H9 (cell line): ENCODE data around the gene C16orf78. TPM values are rescaled to one million over a fixed set of nuclear protein-coding genes. Genes with fewer than 3 reads are reported as not detected.

Experiments used
- DNase-seq: peaks from one replicate; pipeline ENCODE4 v3.0.0-alpha.2; 2017
- H2AFZ ChIP-seq: one replicate; pipeline ENCODE4 v1.6.1; 2013; ENCODE audit warnings: mild to moderate bottlenecking, low read length, control low read depth, moderate library complexity
- H2AK5ac ChIP-seq: 2 replicates; pipeline ENCODE4 v1.6.1; 2013; ENCODE audit warnings: low read length, control low read depth, mixed read lengths; ENCODE audit not compliant: insufficient read length
- H2BK120ac ChIP-seq: one replicate; pipeline ENCODE4 v1.6.1; 2013; ENCODE audit warnings: low read depth, mild to moderate bottlenecking, low read length, control low read depth, inconsistent platforms; ENCODE audit not compliant: poor library complexity, severe bottlenecking
- H2BK12ac ChIP-seq: 2 replicates; pipeline ENCODE4 v1.6.1; 2013; ENCODE audit warnings: low read length, control low read depth, mixed read lengths, low read depth; ENCODE audit not compliant: insufficient read length
- H2BK15ac ChIP-seq: 2 replicates; pipeline ENCODE4 v1.6.1; 2013; ENCODE audit warnings: low read depth, low read length, control low read depth
- H2BK20ac ChIP-seq: one replicate; pipeline ENCODE4 v1.6.1; 2013; ENCODE audit warnings: low read depth, mild to moderate bottlenecking, low read length, control low read depth, inconsistent platforms; ENCODE audit not compliant: poor library complexity, severe bottlenecking
- H2BK5ac ChIP-seq: 2 replicates; pipeline ENCODE4 v1.6.1; 2013; ENCODE audit warnings: low read length, control low read depth, mixed read lengths; ENCODE audit not compliant: insufficient read length
- H3K14ac ChIP-seq: 2 replicates; pipeline ENCODE4 v1.6.1; 2013; ENCODE audit warnings: low read length, control low read depth; ENCODE audit not compliant: insufficient read depth
- H3K18ac ChIP-seq: 2 replicates; pipeline ENCODE4 v1.6.1; 2013; ENCODE audit warnings: low read depth, mild to moderate bottlenecking, mixed read lengths, low read length, control low read depth; ENCODE audit not compliant: insufficient read length
- H3K23ac ChIP-seq: 2 replicates; pipeline ENCODE4 v1.6.1; 2013; ENCODE audit warnings: low read length, control low read depth, mixed read lengths, low read depth; ENCODE audit not compliant: insufficient read length
- H3K23me2 ChIP-seq: 2 replicates; pipeline ENCODE4 v1.6.1; 2013; ENCODE audit warnings: low read depth, mild to moderate bottlenecking, mixed read lengths, low read length, control low read depth; ENCODE audit not compliant: insufficient read length, poor library complexity, severe bottlenecking
- H3K27ac ChIP-seq: 2 replicates; pipeline ENCODE4 v1.5.1; 2013; ENCODE audit warnings: low read length, control low read depth, mixed read lengths, low read depth; ENCODE audit not compliant: insufficient read length
- H3K27me3 ChIP-seq: 2 replicates; pipeline ENCODE4 v1.6.1; 2013; ENCODE audit warnings: low read length, control low read depth, inconsistent platforms; ENCODE audit not compliant: insufficient read depth
- H3K4ac ChIP-seq: 2 replicates; pipeline ENCODE4 v1.6.1; 2013; ENCODE audit warnings: low read depth, mild to moderate bottlenecking, control low read depth, inconsistent platforms, low read length, moderate library complexity
- H3K4me1 ChIP-seq: 2 replicates; pipeline ENCODE4 v1.6.1; 2013; ENCODE audit warnings: low read length, control low read depth, inconsistent platforms; ENCODE audit not compliant: insufficient read depth
- H3K4me2 ChIP-seq: 2 replicates; pipeline ENCODE4 v1.6.1; 2013; ENCODE audit warnings: low read length, control low read depth, mixed read lengths; ENCODE audit not compliant: insufficient read length, insufficient read depth
- H3K56ac ChIP-seq: 2 replicates; pipeline ENCODE4 v1.6.1; 2013; ENCODE audit warnings: low read depth, mild to moderate bottlenecking, mixed read lengths, low read length, control low read depth; ENCODE audit not compliant: insufficient read length
- H3K79me1 ChIP-seq: 2 replicates; pipeline ENCODE4 v1.6.1; 2013; ENCODE audit warnings: low read depth, mild to moderate bottlenecking, moderate library complexity, low read length, control low read depth, inconsistent platforms; ENCODE audit not compliant: insufficient read depth, poor library complexity, severe bottlenecking
- H3K79me2 ChIP-seq: 2 replicates; pipeline ENCODE4 v1.6.1; 2013; ENCODE audit warnings: low read length, control low read depth, inconsistent platforms; ENCODE audit not compliant: insufficient read depth
- H3K9ac ChIP-seq: 2 replicates; pipeline ENCODE4 v1.6.1; 2013; ENCODE audit warnings: low read length, control low read depth, mixed read lengths; ENCODE audit not compliant: insufficient read length; ENCODE audit errors: extremely low read depth
- H3K9me3 ChIP-seq: one replicate; pipeline ENCODE4 v1.6.1; 2013; ENCODE audit warnings: low read depth, low read length, inconsistent platforms; ENCODE audit not compliant: control insufficient read depth
- H3T11ph ChIP-seq: one replicate; pipeline ENCODE4 v1.6.1; 2013; ENCODE audit warnings: mild to moderate bottlenecking, low read length, control low read depth, inconsistent platforms
- H4K20me1 ChIP-seq: one replicate; pipeline ENCODE4 v1.6.1; 2013; ENCODE audit not compliant: control insufficient read depth, insufficient read length, insufficient read depth
- H4K5ac ChIP-seq: 2 replicates; pipeline ENCODE4 v1.6.1; 2013; ENCODE audit warnings: low read depth, mild to moderate bottlenecking, mixed read lengths, low read length, control low read depth; ENCODE audit not compliant: insufficient read length
- H4K8ac ChIP-seq: replicated peaks from 2 replicates; pipeline ENCODE4 v1.6.1; 2013; ENCODE audit warnings: low read length, control low read depth, mixed read lengths, low read depth; ENCODE audit not compliant: insufficient read length
- H4K91ac ChIP-seq: 2 replicates; pipeline ENCODE4 v1.6.1; 2013; ENCODE audit warnings: low read depth, mild to moderate bottlenecking, moderate library complexity, mixed read lengths, low read length, control low read depth; ENCODE audit not compliant: insufficient read length
- H3K27ac Mint-ChIP-seq, 3 experiments: 2 replicates in 2 of 3; 3 replicates in 1 of 3; pipeline ENCODE4 v1.8.0; 2020 to 2021; ENCODE audit warnings: mixed read lengths in 3 of 3, mild to moderate bottlenecking in 1 of 3, moderate library complexity in 1 of 3
- H3K27me3 Mint-ChIP-seq: 2 replicates; pipeline ENCODE4 v1.8.0; 2021; ENCODE audit warnings: low read depth, mild to moderate bottlenecking, moderate library complexity, mixed read lengths
- H3K36me3 Mint-ChIP-seq, 3 experiments: 2 replicates in 2 of 3; 3 replicates in 1 of 3; pipeline ENCODE4 v1.8.0; 2020 to 2021; ENCODE audit warnings: low read depth in 3 of 3, mixed read lengths in 3 of 3; ENCODE audit not compliant: insufficient read depth in 1 of 3
- H3K4me1 Mint-ChIP-seq, 2 experiments: 2 replicates each; pipeline ENCODE4 v1.8.0; 2020; ENCODE audit warnings: mixed read lengths in 2 of 2
- H3K4me3 Mint-ChIP-seq, 2 experiments: 2 replicates in 1 of 2; 3 replicates in 1 of 2; pipeline ENCODE4 v1.8.0; 2020 to 2021; ENCODE audit warnings: mild to moderate bottlenecking in 2 of 2, mixed read lengths in 2 of 2, moderate library complexity in 1 of 2
- H3K9me3 Mint-ChIP-seq, 2 experiments: 2 replicates in 1 of 2; 3 replicates in 1 of 2; pipeline ENCODE4 v1.8.0; 2020; ENCODE audit warnings: mild to moderate bottlenecking in 2 of 2, mixed read lengths in 2 of 2, moderate library complexity in 1 of 2
- WGBS: extraction: QIAGEN DNeasy Blood & Tissue Kit; methylation state at CpG from one replicate; pipeline ENCODE4 v1.1.7; 2013; ENCODE audit warnings: missing lambda C conversion rate, low lambda C conversion rate, mixed read lengths; ENCODE audit not compliant: insufficient read length; ENCODE audit errors: extremely low coverage; 5-methylcytosine and 5-hydroxymethylcytosine counted together
- total RNA-seq: library from RNA; stranded (reverse); gene quantifications from 2 replicates; pipeline ENCODE4 v1.2.1, GENCODE V29; 2021
- TF ChIP-seq, protein P1 (sequence below): fragments of 200-600 bp; sonication (generic); conservative IDR thresholded peaks from 3 replicates; pipeline ENCODE4 v1.8.0; 2021; ENCODE audit warnings: antibody characterized with exemption, mild to moderate bottlenecking

Gene C16orf78
- total RNA-seq, 1 experiment from 2014 or later = not detected

DNA sequence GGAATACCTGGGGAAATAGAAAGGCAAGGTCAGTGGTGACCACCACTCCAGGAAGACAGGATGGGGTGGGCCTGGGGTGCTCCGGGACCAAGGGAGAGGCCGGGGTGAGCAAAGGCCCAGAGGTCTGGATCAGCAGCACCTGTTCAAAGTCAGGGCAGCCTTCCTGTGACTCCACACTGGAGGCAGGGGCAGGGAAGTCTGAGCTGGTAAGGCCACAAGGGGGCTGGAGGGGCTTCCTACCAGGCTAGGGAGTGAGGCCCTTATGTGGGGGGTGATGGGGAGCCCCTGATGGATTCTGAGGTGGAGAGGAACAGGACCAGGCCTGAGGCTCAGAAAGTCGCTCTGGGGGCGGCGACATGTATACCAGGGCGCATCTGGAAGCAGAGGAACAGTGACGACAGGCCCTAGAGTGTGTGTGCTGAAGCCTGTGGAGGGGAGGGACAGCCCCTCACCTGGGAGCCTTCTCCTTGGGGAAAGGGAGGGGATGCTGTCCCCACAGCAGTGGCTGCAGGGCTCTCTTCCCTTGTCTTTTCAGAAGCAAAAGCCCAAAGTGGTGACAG, 3.7 kb downstream of the C16orf78 start:
- DNase-seq = no peak

More for the DNA sequence above, 3.7 kb downstream of the C16orf78 start:
- peak overlapping the region; percentile 40; the same call in 1 of the 2 replicates for H3K14ac ChIP-seq
- H3K27ac ChIP-seq = no peak overlapping the region
- H4K5ac ChIP-seq = no peak overlapping the region
- no peak overlapping the region for H2AFZ ChIP-seq
- no peaks in the 10 kb centered on the region; the same call in 1 of the 2 replicates for H3K27me3 ChIP-seq
- H3K23ac ChIP-seq = no peak overlapping the region
- TF ChIP-seq, protein P1, sequence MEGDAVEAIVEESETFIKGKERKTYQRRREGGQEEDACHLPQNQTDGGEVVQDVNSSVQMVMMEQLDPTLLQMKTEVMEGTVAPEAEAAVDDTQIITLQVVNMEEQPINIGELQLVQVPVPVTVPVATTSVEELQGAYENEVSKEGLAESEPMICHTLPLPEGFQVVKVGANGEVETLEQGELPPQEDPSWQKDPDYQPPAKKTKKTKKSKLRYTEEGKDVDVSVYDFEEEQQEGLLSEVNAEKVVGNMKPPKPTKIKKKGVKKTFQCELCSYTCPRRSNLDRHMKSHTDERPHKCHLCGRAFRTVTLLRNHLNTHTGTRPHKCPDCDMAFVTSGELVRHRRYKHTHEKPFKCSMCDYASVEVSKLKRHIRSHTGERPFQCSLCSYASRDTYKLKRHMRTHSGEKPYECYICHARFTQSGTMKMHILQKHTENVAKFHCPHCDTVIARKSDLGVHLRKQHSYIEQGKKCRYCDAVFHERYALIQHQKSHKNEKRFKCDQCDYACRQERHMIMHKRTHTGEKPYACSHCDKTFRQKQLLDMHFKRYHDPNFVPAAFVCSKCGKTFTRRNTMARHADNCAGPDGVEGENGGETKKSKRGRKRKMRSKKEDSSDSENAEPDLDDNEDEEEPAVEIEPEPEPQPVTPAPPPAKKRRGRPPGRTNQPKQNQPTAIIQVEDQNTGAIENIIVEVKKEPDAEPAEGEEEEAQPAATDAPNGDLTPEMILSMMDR = no peak; the same call in 2 of the 3 replicates
- no peaks in the 10 kb centered on the region for H3K9me3 Mint-ChIP-seq
- H3K27ac Mint-ChIP-seq = no peak overlapping the region
- H2AK5ac ChIP-seq = no peak overlapping the region
- H3K56ac ChIP-seq = no peak overlapping the region
- H2BK20ac ChIP-seq = no peak overlapping the region
- H2BK12ac ChIP-seq = no peak overlapping the region
- no peak overlapping the region for H3K9ac ChIP-seq
- H2BK5ac ChIP-seq = no peak overlapping the region
- peaks cover 24 to 25% of the 10 kb centered on the region in 2 experiments for H3K4me1 Mint-ChIP-seq
- H3K23me2 ChIP-seq = no peaks in the 10 kb centered on the region
- no peaks in the 10 kb centered on the region for H3K79me2 ChIP-seq
- no peak overlapping the region for H3K4me2 ChIP-seq
- H4K91ac ChIP-seq = no peak overlapping the region
- no peaks in the 10 kb centered on the region for H3K79me1 ChIP-seq
- no CpG with 5 or more reads among the region's 7 CpGs for WGBS
- H2BK120ac ChIP-seq = no peak overlapping the region
- H4K20me1 ChIP-seq = no peaks in the 10 kb centered on the region
- peaks cover 9% of the 10 kb centered on the region; the same call in 1 of the 2 replicates for H3K4me1 ChIP-seq
- H2BK15ac ChIP-seq = no peak overlapping the region
- H3K18ac ChIP-seq = no peak overlapping the region
- H3K4me3 Mint-ChIP-seq = no peak overlapping the region
- no peak overlapping the region for H3K4ac ChIP-seq
- peaks cover 20% of the 10 kb centered on the region for H3K27me3 Mint-ChIP-seq
- H3T11ph ChIP-seq = no peak overlapping the region
- H3K9me3 ChIP-seq = no peaks in the 10 kb centered on the region
- peaks cover 0 to 2% (median 0%) of the 10 kb centered on the region in 3 experiments; a peak in 1 of 7 replicates for H3K36me3 Mint-ChIP-seq
- no peak overlapping the region for H4K8ac ChIP-seq
